IMR-90 (cell line): ENCODE measurements around the gene RNF227.

ENCODE experiments used
- ELK1 ChIP-seq: fragments of 150-350 bp; IDR thresholded peaks from 2 replicates; pipeline ENCODE4 v1.6.1; 2016; ENCODE audit warnings: low read depth, mild to moderate bottlenecking, low read length, moderate library complexity, borderline replicate concordance
- RFX5 ChIP-seq: IDR thresholded peaks from 2 replicates; pipeline ENCODE4 v1.8.0; 2012; ENCODE audit warnings: low read depth, mild to moderate bottlenecking, low read length, moderate library complexity

GRCh38 chr17:7864995-7865650 is 51.0 kb downstream of the RNF227 start:
- TF ChIP-seq ELK1 (no peak), RFX5 (no peak)
